ENCODE results near the gene NRDC.
A peak's percentile ranks its signal among the peaks of the same experiment; 100 is the strongest.

The NRDC gene

DNA sequence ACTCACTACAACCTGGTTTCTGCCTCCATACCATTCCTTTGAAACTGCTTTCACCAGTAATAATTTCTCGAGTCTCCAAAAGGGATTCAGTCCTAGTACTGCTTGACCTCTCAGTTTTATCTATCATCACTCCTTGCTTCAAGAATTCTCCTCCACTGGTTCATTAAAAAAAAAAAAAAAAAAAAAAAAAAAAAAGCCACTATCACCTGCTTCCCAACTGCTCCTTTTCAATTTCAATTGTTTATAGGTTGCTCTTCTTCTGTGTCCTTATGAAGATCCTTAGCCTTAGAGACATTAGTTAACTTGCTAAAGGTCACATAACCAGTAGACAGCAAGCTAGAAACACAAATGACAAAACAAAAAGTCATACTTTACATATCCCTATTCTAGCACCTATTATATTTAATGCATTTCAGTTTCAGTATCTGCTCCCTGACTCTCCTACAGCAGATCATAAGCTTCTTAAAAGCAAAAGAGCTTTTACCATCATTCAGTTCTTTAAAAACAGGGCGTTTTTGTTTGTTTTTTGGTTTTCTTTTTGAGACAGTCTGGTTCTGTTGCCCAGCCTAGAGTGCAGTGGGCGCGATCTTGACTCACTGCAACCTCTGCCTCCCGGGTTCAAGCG, 7.1 kb downstream of the NRDC start:
- H3K27ac ChIP-seq = no peak overlapping the region
- H3K4me3 ChIP-seq = no peak overlapping the region
- no peak overlapping the region for H3K9ac ChIP-seq (ENCODE audit: insufficient read length)
- DNase-seq (ENCODE audit: low read depth, low spot score) = no peak
- no peaks in the 10 kb centered on the region for H3K9me3 ChIP-seq (ENCODE audit: low read depth, low read length)
- no peak for TF ChIP-seq FOXP2 (optimal IDR thresholded peaks at IDR 0.05; ENCODE audit: control extremely low read depth, extremely low read length, insufficient read depth)
- no peak for TF ChIP-seq EZH2 (IDR thresholded peaks at IDR 0.05)
- no peak for TF ChIP-seq POLR2AphosphoS5 (IDR thresholded peaks at IDR 0.05; ENCODE audit: borderline replicate concordance, low read depth, low read length)
- peaks cover 23% of the 10 kb centered on the region for H3K36me3 ChIP-seq (ENCODE audit: insufficient read depth, low read length)

- Histone ChIP-seq H3K27ac (no peak overlapping the region), H3K36me3 (ENCODE audit: insufficient read depth, low read length) (peaks cover 20% of the 10 kb centered on the region), H3K9ac (ENCODE audit: insufficient read length) (no peak overlapping the region), H3K4me3 (no peak overlapping the region), H3K9me3 (ENCODE audit: low read depth, low read length) (no peaks in the 10 kb centered on the region)
- TF ChIP-seq POLR2AphosphoS5 (IDR thresholded peaks at IDR 0.05; ENCODE audit: borderline replicate concordance, low read depth, low read length) = no peak
- TF ChIP-seq FOXP2 (optimal IDR thresholded peaks at IDR 0.05; ENCODE audit: control extremely low read depth, extremely low read length, insufficient read depth) = no peak
- no peak for TF ChIP-seq EZH2 (IDR thresholded peaks at IDR 0.05)
- DNase-seq (ENCODE audit: low read depth, low spot score) = no peak
Observed at GRCh38 chr1:51870603-51871350, 7.8 kb downstream of the NRDC start.

DNA sequence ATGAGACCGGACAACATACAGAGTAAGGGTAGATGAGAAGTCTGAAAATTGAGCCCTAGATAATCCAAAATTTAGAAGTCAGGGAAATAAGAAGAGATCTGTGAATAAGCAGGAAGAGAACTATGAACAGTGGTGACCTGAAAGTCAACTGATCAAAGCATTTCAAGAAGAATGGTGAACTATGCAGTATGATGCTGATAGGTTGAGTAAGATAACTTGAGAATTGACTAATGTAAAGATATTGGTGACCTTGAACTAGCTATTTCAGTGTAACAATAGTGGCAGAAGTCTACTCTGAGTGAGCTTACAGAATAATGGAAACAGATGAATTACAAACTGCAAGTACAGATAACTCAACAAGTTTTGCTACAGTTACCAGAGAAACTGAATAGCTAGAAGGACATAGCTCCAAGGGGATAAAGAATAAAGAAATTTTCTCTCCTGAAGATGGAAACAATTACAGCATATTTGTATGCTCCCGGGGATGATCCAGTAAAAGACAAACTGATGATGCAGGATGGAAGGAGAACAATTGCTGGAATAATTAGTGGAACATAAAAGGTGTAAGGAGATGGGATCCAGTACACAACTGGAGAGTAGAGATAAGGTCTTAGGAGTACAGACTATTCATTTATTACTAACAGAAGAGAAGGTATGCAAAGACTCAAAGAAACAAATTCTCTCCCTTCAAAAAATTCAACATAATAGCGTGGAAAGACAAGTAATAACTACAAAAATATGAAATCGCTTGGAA, 10.9 kb downstream of the NRDC start:
- Histone ChIP-seq H3K9ac (ENCODE audit: insufficient read length) (no peak overlapping the region), H3K4me3 (no peak overlapping the region), H3K27ac (peak overlapping the region; percentile 15), H3K9me3 (ENCODE audit: low read depth, low read length) (no peaks in the 10 kb centered on the region), H3K36me3 (ENCODE audit: insufficient read depth, low read length) (peaks cover 8% of the 10 kb centered on the region)
- no peak for DNase-seq (ENCODE audit: low read depth, low spot score)
- TF ChIP-seq POLR2AphosphoS5 (IDR thresholded peaks at IDR 0.05; ENCODE audit: borderline replicate concordance, low read depth, low read length) (no peak), FOXP2 (optimal IDR thresholded peaks at IDR 0.05; ENCODE audit: control extremely low read depth, extremely low read length, insufficient read depth) (no peak), EZH2 (IDR thresholded peaks at IDR 0.05) (no peak)

- no peaks in the 10 kb centered on the region for H3K9me3 ChIP-seq (ENCODE audit: low read depth, low read length)
- peaks cover 18% of the 10 kb centered on the region for H3K36me3 ChIP-seq (ENCODE audit: insufficient read depth, low read length)
- DNase-seq (ENCODE audit: low read depth, low spot score) = no peak
- no peak overlapping the region for H3K9ac ChIP-seq (ENCODE audit: insufficient read length)
- H3K4me3 ChIP-seq = no peak overlapping the region
- no peak overlapping the region for H3K27ac ChIP-seq
- TF ChIP-seq FOXP2 (optimal IDR thresholded peaks at IDR 0.05; ENCODE audit: control extremely low read depth, extremely low read length, insufficient read depth) (no peak), EZH2 (IDR thresholded peaks at IDR 0.05) (no peak), POLR2AphosphoS5 (IDR thresholded peaks at IDR 0.05; ENCODE audit: borderline replicate concordance, low read depth, low read length) (no peak)
Observed at GRCh38 chr1:51863384-51863783, 15.1 kb downstream of the NRDC start.

GRCh38 chr1:51861669-51862068, 16.9 kb downstream of the NRDC start:
- H3K4me3 ChIP-seq = no peak overlapping the region
- no peak overlapping the region for H3K9ac ChIP-seq (ENCODE audit: insufficient read length)
- H3K9me3 ChIP-seq (ENCODE audit: low read depth, low read length) = no peaks in the 10 kb centered on the region
- H3K27ac ChIP-seq = no peak overlapping the region
- no peak for DNase-seq (ENCODE audit: low read depth, low spot score)
- TF ChIP-seq FOXP2 (optimal IDR thresholded peaks at IDR 0.05; ENCODE audit: control extremely low read depth, extremely low read length, insufficient read depth) (no peak), POLR2AphosphoS5 (IDR thresholded peaks at IDR 0.05; ENCODE audit: borderline replicate concordance, low read depth, low read length) (no peak), EZH2 (IDR thresholded peaks at IDR 0.05) (no peak)
- H3K36me3 ChIP-seq (ENCODE audit: insufficient read depth, low read length) = peaks cover 18% of the 10 kb centered on the region

- Histone ChIP-seq H3K27ac (no peak overlapping the region), H3K4me3 (no peak overlapping the region), H3K9me3 (ENCODE audit: low read depth, low read length) (no peaks in the 10 kb centered on the region), H3K36me3 (ENCODE audit: insufficient read depth, low read length) (peaks cover 31% of the 10 kb centered on the region), H3K9ac (ENCODE audit: insufficient read length) (no peak overlapping the region)
- no peak for DNase-seq (ENCODE audit: low read depth, low spot score)
- TF ChIP-seq POLR2AphosphoS5 (IDR thresholded peaks at IDR 0.05; ENCODE audit: borderline replicate concordance, low read depth, low read length) = no peak
- TF ChIP-seq FOXP2 (optimal IDR thresholded peaks at IDR 0.05; ENCODE audit: control extremely low read depth, extremely low read length, insufficient read depth) = no peak
- no peak for TF ChIP-seq EZH2 (IDR thresholded peaks at IDR 0.05)
Observed at GRCh38 chr1:51859735-51860134, 18.8 kb downstream of the NRDC start.

- Histone ChIP-seq H3K9me3 (ENCODE audit: low read depth, low read length) (no peaks in the 10 kb centered on the region), H3K36me3 (ENCODE audit: insufficient read depth, low read length) (peaks cover 33% of the 10 kb centered on the region), H3K4me3 (no peak overlapping the region), H3K9ac (ENCODE audit: insufficient read length) (no peak overlapping the region), H3K27ac (no peak overlapping the region)
- no peak for TF ChIP-seq POLR2AphosphoS5 (IDR thresholded peaks at IDR 0.05; ENCODE audit: borderline replicate concordance, low read depth, low read length)
- TF ChIP-seq FOXP2 (optimal IDR thresholded peaks at IDR 0.05; ENCODE audit: control extremely low read depth, extremely low read length, insufficient read depth) = no peak
- no peak for TF ChIP-seq EZH2 (IDR thresholded peaks at IDR 0.05)
- DNase-seq (ENCODE audit: low read depth, low spot score) = no peak
Observed at GRCh38 chr1:51859333-51859732, 19.2 kb downstream of the NRDC start.

GRCh38 chr1:51858892-51859291, 19.6 kb downstream of the NRDC start:
- H3K36me3 ChIP-seq (ENCODE audit: insufficient read depth, low read length) = peaks cover 35% of the 10 kb centered on the region
- no peak overlapping the region for H3K4me3 ChIP-seq
- no peak overlapping the region for H3K9ac ChIP-seq (ENCODE audit: insufficient read length)
- TF ChIP-seq FOXP2 (optimal IDR thresholded peaks at IDR 0.05; ENCODE audit: control extremely low read depth, extremely low read length, insufficient read depth) (no peak), POLR2AphosphoS5 (IDR thresholded peaks at IDR 0.05; ENCODE audit: borderline replicate concordance, low read depth, low read length) (no peak), EZH2 (IDR thresholded peaks at IDR 0.05) (no peak)
- no peak for DNase-seq (ENCODE audit: low read depth, low spot score)
- H3K27ac ChIP-seq = no peak overlapping the region
- no peaks in the 10 kb centered on the region for H3K9me3 ChIP-seq (ENCODE audit: low read depth, low read length)

Measured in SK-N-MC (cell line).